ENCODE measurements around the gene RASL12.

GRCh38 chr15:65101891-65102708, 34.3 kb upstream of the RASL12 start:
- TF ChIP-seq CTCF (IDR thresholded peaks at IDR 0.05) (no peak), EZH2 (IDR thresholded peaks at IDR 0.05; ENCODE audit: borderline replicate concordance, insufficient read depth, low read depth, low read length, poor library complexity, severe bottlenecking) (no peak)

Measured in B cell (primary cell).